H4 (cell line): Measurements from ENCODE around the gene PEBP1. TPM values are rescaled to one million over a fixed set of nuclear protein-coding genes. Genes with fewer than 3 reads are reported as not detected.

ENCODE experiments used
- DNase-seq: peaks from one replicate; pipeline ENCODE4 v3.0.0-alpha.2; 2015; ENCODE audit warnings: low spot score
- total RNA-seq: library from RNA; depleted of rRNA; stranded (reverse); fragments of >200 nt; shearing (Covaris generic); gene quantifications from 2 replicates; pipeline ENCODE4 v1.2.3, GENCODE V29; 2014; rRNA removed

Gene PEBP1
- total RNA-seq = 150 and 167 TPM in 2 replicates

- peak; percentile 85 for DNase-seq
Observed at GRCh38 chr12:118135788-118136558, at the start of gene PEBP1. Gene PEBP1, plus strand, starts transcription at chr12:118136124. Its CDS starts 86 bp downstream, at chr12:118136210.

GRCh38 chr12:118089782-118090181, 46.1 kb upstream of the PEBP1 start:
- DNase-seq = no peak

- DNase-seq = no peak
Observed at GRCh38 chr12:118094039-118094438, 41.9 kb upstream of the PEBP1 start.

GRCh38 chr12:118098401-118098800, 37.5 kb upstream of the PEBP1 start:
- no peak for DNase-seq

- no peak for DNase-seq
Observed at GRCh38 chr12:118098911-118099671, 36.8 kb upstream of the PEBP1 start.

- no peak for DNase-seq
Observed at GRCh38 chr12:118101051-118101450, 34.9 kb upstream of the PEBP1 start.

GRCh38 chr12:118102070-118102469, 33.9 kb upstream of the PEBP1 start:
- DNase-seq = no peak

- DNase-seq = no peak
Observed at GRCh38 chr12:118102609-118103008, 33.3 kb upstream of the PEBP1 start.

GRCh38 chr12:118103201-118103600, 32.7 kb upstream of the PEBP1 start:
- no peak for DNase-seq

GRCh38 chr12:118103601-118104382, 32.1 kb upstream of the PEBP1 start, which contains the start of gene VSIG10:
Gene VSIG10, minus strand, starts transcription at chr12:118104011. Its CDS starts 340 bp downstream, at chr12:118103671.
- DNase-seq = peak; percentile 49

- no peak for DNase-seq
Observed at GRCh38 chr12:118107011-118107410, 28.9 kb upstream of the PEBP1 start.

GRCh38 chr12:118107694-118108093, 28.2 kb upstream of the PEBP1 start:
- DNase-seq = no peak

GRCh38 chr12:118109088-118109487, 26.8 kb upstream of the PEBP1 start:
- no peak for DNase-seq

- DNase-seq = no peak
Observed at GRCh38 chr12:118119449-118119879, 16.5 kb upstream of the PEBP1 start.

GRCh38 chr12:118120579-118121363, 15.2 kb upstream of the PEBP1 start:
- DNase-seq = peak; percentile 67

- no peak for DNase-seq
Observed at GRCh38 chr12:118122264-118122663, 13.7 kb upstream of the PEBP1 start.

- DNase-seq = no peak
Observed at GRCh38 chr12:118124333-118124874, 11.5 kb upstream of the PEBP1 start.

- DNase-seq = no peak
Observed at GRCh38 chr12:118125743-118126118, 10.2 kb upstream of the PEBP1 start.

GRCh38 chr12:118126119-118126757, 9.7 kb upstream of the PEBP1 start:
- no peak for DNase-seq

- DNase-seq = no peak
Observed at GRCh38 chr12:118127867-118128266, 8.1 kb upstream of the PEBP1 start.
